SK-N-SH (cell line): Measurements from ENCODE around the gene CPZ. TPM values are rescaled to one million over a fixed set of nuclear protein-coding genes. Genes with fewer than 3 reads are reported as not detected.

Source experiments
- CTCF ChIA-PET: fragments of 300-600, 350-600 bp; formaldehyde crosslinking; extraction: SDS; loops from one replicate; lab custom pipeline; 2021; lab: Yijun Ruan, JAX
- POLR2A ChIA-PET: fragments of 350-600 bp; sonication (Branson Sonifier 250); formaldehyde crosslinking; extraction: SDS; loops from one replicate; lab custom pipeline; 2020; ENCODE audit warnings: antibody characterized with exemption, inconsistent platforms; lab: Yijun Ruan, JAX
- DNase-seq: peaks from one replicate; pipeline ENCODE4 v3.0.0; 2012
- H2AFZ ChIP-seq: fragments of 200-600 bp; sonication (generic); 2 replicates; pipeline ENCODE4 v1.8.1; 2016; ENCODE audit warnings: antibody characterized with exemption, mild to moderate bottlenecking, low read depth
- H3F3A ChIP-seq: fragments of 200-600 bp; sonication (generic); replicated peaks from 2 replicates; pipeline ENCODE3; 2016; ENCODE audit warnings: antibody characterized with exemption, mild to moderate bottlenecking; ENCODE audit not compliant: insufficient read depth
- H3K27ac ChIP-seq, 2 experiments: fragments of 200-500 bp in 1 of 2; fragments of 200-600 bp in 1 of 2; sonication (Bioruptor generic) in 1 of 2; sonication (generic), shearing (Covaris generic) in 1 of 2; 2 replicates each; pipeline versions ENCODE4 v1.5.1 to v1.6.1; 2014 to 2016; ENCODE audit warnings: low read depth in 2 of 2, inconsistent platforms in 1 of 2, low read length in 1 of 2, mild to moderate bottlenecking in 1 of 2, mixed read lengths in 1 of 2
- H3K27me3 ChIP-seq: fragments of 200-600 bp; sonication (generic), shearing (Covaris generic); 2 replicates; pipeline ENCODE4 v1.6.1; 2016; ENCODE audit warnings: mixed run types; ENCODE audit not compliant: insufficient read depth
- H3K36me3 ChIP-seq, 2 experiments: fragments of 200-500 bp in 1 of 2; fragments of 200-600 bp in 1 of 2; sonication (Bioruptor generic) in 1 of 2; sonication (generic) in 1 of 2; replicated peaks in 1 of 2; 2 replicates each; pipeline versions ENCODE3 to v1.5.1; 2014 to 2016; ENCODE audit warnings: low read length in 1 of 2, mild to moderate bottlenecking in 1 of 2; ENCODE audit not compliant: insufficient read depth in 2 of 2, control insufficient read depth in 1 of 2
- H3K4me1 ChIP-seq, 2 experiments: fragments of 200-500 bp in 1 of 2; fragments of 200-600 bp in 1 of 2; sonication (Bioruptor generic) in 1 of 2; sonication (generic), shearing (Covaris generic) in 1 of 2; 2 replicates each; pipeline versions ENCODE4 v1.5.1 to v1.6.1; 2014 to 2016; ENCODE audit warnings: low read depth in 1 of 2, low read length in 1 of 2, mixed run types in 1 of 2; ENCODE audit not compliant: insufficient read depth in 2 of 2, control insufficient read depth in 1 of 2
- H3K4me2 ChIP-seq: fragments of 200-600 bp; sonication (generic), shearing (Covaris generic); 2 replicates; pipeline ENCODE4 v1.6.1; 2017; ENCODE audit warnings: mixed run types
- H3K4me3 ChIP-seq, 2 experiments: fragments of 200-500 bp in 1 of 2; fragments of 200-600 bp in 1 of 2; sonication (Bioruptor generic) in 1 of 2; sonication (generic), shearing (Covaris generic) in 1 of 2; 2 replicates each; pipeline versions ENCODE4 v1.5.1 to v1.8.1; 2014 to 2016; ENCODE audit warnings: low read depth in 2 of 2, inconsistent platforms in 1 of 2, low read length in 1 of 2, mild to moderate bottlenecking in 1 of 2, mixed read lengths in 1 of 2, moderate library complexity in 1 of 2
- H3K79me2 ChIP-seq: fragments of 200-600 bp; sonication (generic); 2 replicates; pipeline ENCODE4 v1.8.1; 2017; ENCODE audit warnings: mild to moderate bottlenecking; ENCODE audit not compliant: insufficient read depth
- H3K9ac ChIP-seq: fragments of 200-600 bp; sonication (generic); 2 replicates; pipeline ENCODE4 v1.6.1; 2017; ENCODE audit warnings: mixed run types
- H3K9me2 ChIP-seq: fragments of 200-600 bp; sonication (generic); 2 replicates; pipeline ENCODE4 v1.6.1; 2017; ENCODE audit warnings: mixed run types
- H3K9me3 ChIP-seq: fragments of 200-600 bp; sonication (generic); 2 replicates; pipeline ENCODE4 v1.6.1; 2017; ENCODE audit warnings: mixed run types, mild to moderate bottlenecking, moderate library complexity
- H4K20me1 ChIP-seq: fragments of 200-600 bp; sonication (generic); 2 replicates; pipeline ENCODE4 v1.6.1; 2017; ENCODE audit warnings: mild to moderate bottlenecking, mixed run types; ENCODE audit not compliant: insufficient read depth
- ELF1 ChIP-seq: IDR thresholded peaks from 2 replicates; pipeline ENCODE4 v1.4.0; 2012
- EP300 ChIP-seq, 2 experiments: IDR thresholded peaks; 2 replicates each; pipeline versions ENCODE4 v1.4.0 to v1.6.1; 2012; ENCODE audit warnings: borderline replicate concordance in 1 of 2, low read depth in 1 of 2, low read length in 1 of 2
- EZH2phosphoT487 ChIP-seq: fragments of 200-600 bp; sonication (generic); IDR thresholded peaks from 2 replicates; pipeline ENCODE4 v1.6.1; 2017; ENCODE audit warnings: low read depth, mixed run types, mild to moderate bottlenecking, antibody characterized with exemption, moderate library complexity, borderline replicate concordance
- FOSL2 ChIP-seq: IDR thresholded peaks from 2 replicates; pipeline ENCODE4 v1.4.0; 2012; ENCODE audit warnings: low read depth, mild to moderate bottlenecking, moderate library complexity, borderline replicate concordance
- FOXJ3 ChIP-seq: sonication (generic); formaldehyde crosslinking; IDR thresholded peaks from 2 replicates; pipeline ENCODE4 v1.5.1; 2020; ENCODE audit warnings: mild to moderate bottlenecking, missing genetic modification reagents
- FOXM1 ChIP-seq: IDR thresholded peaks from 2 replicates; pipeline ENCODE4 v1.4.0; 2012; ENCODE audit warnings: low read depth, mild to moderate bottlenecking
- IRF3 ChIP-seq: fragments of 150-350 bp; IDR thresholded peaks from 2 replicates; pipeline ENCODE4 v1.6.1; 2016; ENCODE audit warnings: mild to moderate bottlenecking, low read depth, low read length
- MAX ChIP-seq: IDR thresholded peaks from 2 replicates; pipeline ENCODE4 v1.4.0; 2012; ENCODE audit warnings: low read depth
- MEF2A ChIP-seq: IDR thresholded peaks from 2 replicates; pipeline ENCODE4 v1.4.0; 2012; ENCODE audit warnings: low read depth, borderline replicate concordance
- MXI1 ChIP-seq: IDR thresholded peaks from 2 replicates; pipeline ENCODE4 v1.6.1; 2012; ENCODE audit warnings: mild to moderate bottlenecking, low read depth, low read length, improper control_type of control experiment
- NRF1 ChIP-seq: IDR thresholded peaks from 2 replicates; pipeline ENCODE4 v1.6.1; 2012; ENCODE audit warnings: low read depth, mild to moderate bottlenecking, low read length
- PBX3 ChIP-seq: IDR thresholded peaks from 2 replicates; pipeline ENCODE4; 2012
- POLR2AphosphoS5 ChIP-seq: IDR thresholded peaks from 2 replicates; pipeline ENCODE4 v1.6.1; 2012; ENCODE audit warnings: low read depth, low read length
- RAD21 ChIP-seq: IDR thresholded peaks from 2 replicates; pipeline ENCODE4 v1.6.1; 2012; ENCODE audit warnings: mild to moderate bottlenecking, low read length
- REST ChIP-seq: IDR thresholded peaks from 2 replicates; pipeline ENCODE4 v1.6.1; 2012; ENCODE audit warnings: mild to moderate bottlenecking, low read depth, low read length, moderate library complexity
- RFX5 ChIP-seq: IDR thresholded peaks from 2 replicates; pipeline ENCODE4 v1.6.1; 2012; ENCODE audit warnings: mild to moderate bottlenecking, improper control_type of control experiment, low read length
- USF2 ChIP-seq: fragments of 150-350 bp; IDR thresholded peaks from 2 replicates; pipeline ENCODE4 v1.6.1; 2017; ENCODE audit warnings: antibody characterized with exemption, low read length, low read depth, borderline replicate concordance
- YY1 ChIP-seq: IDR thresholded peaks from 2 replicates; pipeline ENCODE4 v1.4.0; 2012; ENCODE audit warnings: low read depth, mild to moderate bottlenecking
- ZBTB33 ChIP-seq: IDR thresholded peaks from 2 replicates; pipeline ENCODE4 v1.4.0; 2012; ENCODE audit warnings: low read depth, borderline replicate concordance
- WGBS: methylation state at CpG from one replicate; pipeline ENCODE4 v1.1.6; 2017; ENCODE audit warnings: low lambda C conversion rate; 5-methylcytosine and 5-hydroxymethylcytosine counted together
- polyA plus RNA-seq, 3 experiments: library from polyadenylated mRNA; depleted of rRNA; stranded (reverse); fragments of >200 nt; gene quantifications; 2 replicates each; pipeline ENCODE4 v1.2.3, GENCODE V29; 2012

The CPZ gene
- polyA plus RNA-seq, 1 of the 3 experiments (the other 2 are of a cell fraction) = not detected

DNA sequence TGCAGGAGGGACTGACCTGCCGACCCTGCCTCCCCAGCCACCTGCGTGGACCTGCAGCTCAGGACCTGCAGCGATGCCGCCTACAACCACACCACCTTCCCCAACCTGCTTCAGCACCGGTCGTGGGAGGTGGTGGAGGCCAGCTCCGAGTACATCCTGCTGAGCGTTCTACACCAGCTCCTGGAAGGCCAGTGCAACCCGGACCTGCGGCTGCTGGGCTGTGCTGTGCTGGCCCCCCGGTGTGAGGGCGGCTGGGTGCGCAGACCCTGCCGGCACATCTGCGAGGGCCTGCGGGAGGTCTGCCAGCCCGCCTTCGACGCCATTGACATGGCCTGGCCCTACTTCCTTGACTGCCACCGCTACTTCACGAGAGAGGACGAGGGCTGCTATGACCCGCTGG is 8.5 kb downstream of the CPZ start (continued):
- TF ChIP-seq NRF1 = no peak
- TF ChIP-seq REST = no peak
- no peak for TF ChIP-seq YY1
- TF ChIP-seq MEF2A = no peak
- no peak for TF ChIP-seq RAD21
- no peak for TF ChIP-seq FOSL2
- no peak for TF ChIP-seq MAX

GRCh38 chr4:8601556-8601955 is 9.0 kb downstream of the CPZ start:
- POLR2A ChIA-PET = no interaction called here
- H3K9ac ChIP-seq = no peak overlapping the region
- DNase-seq = no peak
- H3K36me3 ChIP-seq = no peaks in the 10 kb centered on the region
- H3K4me1 ChIP-seq = peaks cover 0 to 27% of the 10 kb centered on the region in 2 experiments; a peak in 1 of 4 replicates
- no peaks in the 10 kb centered on the region for H4K20me1 ChIP-seq
- 48% methylated on average over 4 of the region's 10 CpGs for WGBS
- no peak overlapping the region for H3K27ac ChIP-seq
- no peaks in the 10 kb centered on the region for H3K9me3 ChIP-seq
- no peaks in the 10 kb centered on the region for H3K9me2 ChIP-seq
- no peaks in the 10 kb centered on the region for H3K27me3 ChIP-seq
- H3F3A ChIP-seq = no peaks in the 10 kb centered on the region
- no peak overlapping the region for H3K4me2 ChIP-seq
- no peak overlapping the region for H2AFZ ChIP-seq
- H3K4me3 ChIP-seq = no peak overlapping the region
- CTCF ChIA-PET = interaction anchor here (1.0 to 1.2 kb wide), 2 partner anchors 133 to 317 kb away, joined by 4 read pairs; no protein-coding TSS in a partner anchor
- no peaks in the 10 kb centered on the region for H3K79me2 ChIP-seq
- no peak for TF ChIP-seq YY1
- TF ChIP-seq EZH2phosphoT487 = no peak
- no peak for TF ChIP-seq ZBTB33
- TF ChIP-seq USF2 = no peak
- TF ChIP-seq EP300 (IDR thresholded peaks at IDR 0.05; ENCODE audit: borderline replicate concordance in 1 of 2, low read depth in 1 of 2, low read length in 1 of 2) = no peak
- no peak for TF ChIP-seq MXI1
- no peak for TF ChIP-seq FOXJ3 (CRISPR knock-in tag)
- no peak for TF ChIP-seq REST
- TF ChIP-seq RFX5 = no peak
- no peak for TF ChIP-seq PBX3
- TF ChIP-seq POLR2AphosphoS5 = no peak
- no peak for TF ChIP-seq IRF3
- no peak for TF ChIP-seq ELF1
- TF ChIP-seq FOXM1 = no peak
